CD4-positive, alpha-beta T cell (primary cell): ENCODE measurements around the gene BCAS1. TPM values are rescaled to one million over a fixed set of nuclear protein-coding genes. Genes with fewer than 3 reads are reported as not detected.

Experiments
- ATAC-seq: fragments of 200-7000 bp; cut with Tn5 transposase; one replicate; pipeline ENCODE4 v1.10.0; 2022; ENCODE audit warnings: mild to moderate bottlenecking; ENCODE audit not compliant: poor library complexity
- CTCF ChIA-PET: fragments of 350-600 bp; sonication (Branson Sonifier 250); formaldehyde crosslinking; loops from one replicate; lab custom pipeline; 2021; ENCODE audit warnings: antibody characterized with exemption, inconsistent platforms; lab: Charles Lee
- POLR2A ChIA-PET: fragments of 350-600 bp; sonication (Branson Sonifier 250); formaldehyde crosslinking; loops from one replicate; lab custom pipeline; 2021; ENCODE audit warnings: antibody characterized with exemption, inconsistent platforms; lab: Charles Lee
- DNase-seq, 14 experiments: peaks; one replicate each; pipeline ENCODE4 v3.0.0-alpha.2; 2013 to 2020; ENCODE audit warnings: mixed read lengths in 2 of 14
- H3K27ac ChIP-seq, 2 donors: one replicate each; pipeline versions ENCODE4 v1.5.1 to v1.7.0; 2013; ENCODE audit warnings: low read length in 2 of 2, low read depth in 1 of 2, mild to moderate bottlenecking in 1 of 2
- H3K27me3 ChIP-seq, 2 experiments: 1 replicate in 1 of 2; 2 replicates in 1 of 2; pipeline versions ENCODE4 v1.6.1 to v1.7.0; 2013; ENCODE audit warnings: low read length in 2 of 2, control low read depth in 1 of 2, mild to moderate bottlenecking in 1 of 2, moderate library complexity in 1 of 2; ENCODE audit not compliant: insufficient read depth in 2 of 2, control insufficient read depth in 1 of 2
- H3K36me3 ChIP-seq: one replicate; pipeline ENCODE4 v1.6.1; 2013; ENCODE audit warnings: low read length, control low read depth; ENCODE audit not compliant: insufficient read depth
- H3K4me1 ChIP-seq: one replicate; pipeline ENCODE4 v1.6.1; 2013; ENCODE audit warnings: low read length, control low read depth; ENCODE audit not compliant: insufficient read depth
- H3K4me3 ChIP-seq: one replicate; pipeline ENCODE4 v1.5.1; 2013; ENCODE audit warnings: mild to moderate bottlenecking, low read length, moderate library complexity
- H3K9me3 ChIP-seq, 2 experiments: 1 replicate in 1 of 2; 2 replicates in 1 of 2; pipeline versions ENCODE4 v1.6.1 to v1.7.0; 2013; ENCODE audit warnings: low read length in 2 of 2, mild to moderate bottlenecking in 2 of 2, control low read depth in 1 of 2, moderate library complexity in 1 of 2; ENCODE audit not compliant: control insufficient read depth in 1 of 2, insufficient read depth in 1 of 2
- H3K27ac Mint-ChIP-seq: one replicate; pipeline ENCODE4 v1.8.0; 2020; ENCODE audit warnings: mixed read lengths
- H3K27me3 Mint-ChIP-seq: one replicate; pipeline ENCODE4 v1.8.0; 2021; ENCODE audit warnings: mixed read lengths
- H3K36me3 Mint-ChIP-seq: one replicate; pipeline ENCODE4 v1.8.0; 2021; ENCODE audit warnings: low read depth, mixed read lengths
- H3K4me1 Mint-ChIP-seq: one replicate; pipeline ENCODE4 v1.8.0; 2021; ENCODE audit warnings: low read depth, mixed read lengths
- H3K4me3 Mint-ChIP-seq: one replicate; pipeline ENCODE4 v1.8.0; 2020; ENCODE audit warnings: mild to moderate bottlenecking, mixed read lengths
- H3K9me3 Mint-ChIP-seq: one replicate; pipeline ENCODE4 v1.8.0; 2020; ENCODE audit warnings: mixed read lengths
- CTCF ChIP-seq: fragments of 200-600 bp; IDR thresholded peaks from one replicate; pipeline ENCODE4 v1.8.0; 2022; ENCODE audit warnings: antibody characterized with exemption, mild to moderate bottlenecking
- intact Hi-C, 2 experiments: fragments of 100-400 bp; cut with DNase I in 1 of 2; cut with micrococcal nuclease in 1 of 2; formaldehyde crosslinking; loops; one replicate each; pipeline versions ENCODE4 v1.15.1 to v1.9.0; 2023 to 2025; cut with DNase I, micrococcal nuclease
- total RNA-seq, 174 experiments: library from RNA in 2 of 174; stranded (reverse) in 2 of 174; gene quantifications; one replicate each; pipeline ENCODE4 v1.2.3 and lab custom pipeline; 2021 to 2026

BCAS1 gene
- total RNA-seq, 2 experiments from 2014 or later: 0.20 to 0.27 TPM

- H3K27me3 Mint-ChIP-seq: no peaks in the 10 kb centered on the region
- H3K27ac ChIP-seq: peak overlapping the region in 1 of 2 donors; percentile 24
- peak overlapping the region; percentile 88 for H3K4me3 Mint-ChIP-seq
- H3K9me3 Mint-ChIP-seq: no peaks in the 10 kb centered on the region
- H3K27me3 ChIP-seq: no peaks in the 10 kb centered on the region
- CTCF ChIA-PET: interaction anchor here (0.6 to 2.5 kb wide), 36 partner anchors 9 to 349 kb away, joined by 3 to 15 read pairs (median 4); no protein-coding TSS in a partner anchor
- H3K4me3 ChIP-seq: peak overlapping the region; percentile 68
- peak overlapping the region; percentile 69 for H3K27ac Mint-ChIP-seq
- peak; percentile 4 for ATAC-seq
- H3K9me3 ChIP-seq: no peaks in the 10 kb centered on the region
- intact Hi-C loops: loop anchor here (5.0 to 10.0 kb wide), 5 partner anchors 74 to 254 kb away; no protein-coding TSS in a partner anchor
- H3K36me3 Mint-ChIP-seq: no peaks in the 10 kb centered on the region
- peaks cover 21% of the 10 kb centered on the region for H3K4me1 Mint-ChIP-seq
- POLR2A ChIA-PET: interaction anchor here (0.6 to 3.7 kb wide), 25 partner anchors 14 to 1638 kb away, joined by 3 to 24 read pairs (median 5); partner anchors contain the start of gene ZNF217
- peaks cover 24% of the 10 kb centered on the region for H3K4me1 ChIP-seq
- TF ChIP-seq CTCF: no peak
- DNase-seq: no peak
- no peaks in the 10 kb centered on the region for H3K36me3 ChIP-seq
Observed at GRCh38 chr20:53916173-53916512, 154.3 kb downstream of the BCAS1 start.

GRCh38 chr20:53915446-53916172, 154.8 kb downstream of the BCAS1 start:
- H3K27me3 Mint-ChIP-seq: no peaks in the 10 kb centered on the region
- no peaks in the 10 kb centered on the region for H3K9me3 ChIP-seq
- ATAC-seq (peak; percentile 94), DNase-seq (peak; percentile 88 to 99 (median 94))
- H3K27ac Mint-ChIP-seq: peak overlapping the region; percentile 69
- peak overlapping the region; percentile 88 for H3K4me3 Mint-ChIP-seq
- peak; percentile 86 for TF ChIP-seq CTCF
- POLR2A ChIA-PET: interaction anchor here (0.6 to 3.7 kb wide), 29 partner anchors 15 to 1637 kb away, joined by 3 to 24 read pairs (median 4); partner anchors contain the start of gene ZNF217
- CTCF ChIA-PET: interaction anchor here (0.6 to 2.5 kb wide), 39 partner anchors 10 to 348 kb away, joined by 3 to 15 read pairs (median 4); no protein-coding TSS in a partner anchor
- peaks cover 21% of the 10 kb centered on the region for H3K4me1 Mint-ChIP-seq
- H3K27me3 ChIP-seq: no peaks in the 10 kb centered on the region
- peak overlapping the region in 1 of 2 donors; percentile 54 for H3K27ac ChIP-seq
- H3K4me3 ChIP-seq: peak overlapping the region; percentile 68
- H3K4me1 ChIP-seq: peaks cover 24% of the 10 kb centered on the region
- intact Hi-C loops: loop anchor here (1.0 to 10.0 kb wide), 9 partner anchors 45 to 337 kb away; no protein-coding TSS in a partner anchor
- H3K9me3 Mint-ChIP-seq: no peaks in the 10 kb centered on the region
- H3K36me3 Mint-ChIP-seq: no peaks in the 10 kb centered on the region
- H3K36me3 ChIP-seq: no peaks in the 10 kb centered on the region

- Mint-ChIP-seq H3K4me1 (peaks cover 21% of the 10 kb centered on the region), H3K9me3 (no peaks in the 10 kb centered on the region), H3K27me3 (no peaks in the 10 kb centered on the region), H3K4me3 (peak overlapping the region; percentile 88), H3K36me3 (no peaks in the 10 kb centered on the region), H3K27ac (peak overlapping the region; percentile 61)
- TF ChIP-seq CTCF: no peak
- Histone ChIP-seq H3K27ac (peak overlapping the region in 1 of 2 donors; percentile 54), H3K4me1 (peaks cover 24% of the 10 kb centered on the region), H3K4me3 (peak overlapping the region; percentile 68), H3K27me3 (no peaks in the 10 kb centered on the region), H3K9me3 (no peaks in the 10 kb centered on the region), H3K36me3 (no peaks in the 10 kb centered on the region)
- intact Hi-C loops: loop anchor here (1.0 to 10.0 kb wide), 9 partner anchors 44 to 337 kb away; no protein-coding TSS in a partner anchor
- ATAC-seq: no peak
- DNase-seq: no peak
- CTCF ChIA-PET: interaction anchor here (0.6 to 2.5 kb wide), 30 partner anchors 10 to 337 kb away, joined by 3 to 15 read pairs (median 4); no protein-coding TSS in a partner anchor
- POLR2A ChIA-PET: interaction anchor here (0.7 to 3.7 kb wide), 16 partner anchors 15 to 335 kb away, joined by 3 to 24 read pairs (median 7); partner anchors contain the start of gene ZNF217
Observed at GRCh38 chr20:53914781-53915445, 155.5 kb downstream of the BCAS1 start.
